HG02885 (cell line): Measurements from ENCODE around the gene CDH6.
A peak's percentile ranks its signal among the peaks of the same experiment; 100 is the strongest.

Experiments used
- ATAC-seq: cut with Tn5 transposase; IDR thresholded peaks from one replicate; pipeline ENCODE4 v1.9.1; 2021; ENCODE audit warnings: mild to moderate bottlenecking; ENCODE audit not compliant: unreplicated experiment, poor library complexity

The CDH6 gene

GRCh38 chr5:31244921-31245320 lies 51.4 kb downstream of the CDH6 start:
- ATAC-seq: no peak

- ATAC-seq: no peak
These were observed 53.9 kb downstream of the CDH6 start for GRCh38 chr5:31247381-31247780.

GRCh38 chr5:31250201-31250600 lies 56.7 kb downstream of the CDH6 start:
- ATAC-seq: no peak

GRCh38 chr5:31251032-31251431 lies 57.5 kb downstream of the CDH6 start:
- peak; percentile 62 for ATAC-seq

GRCh38 chr5:31255041-31255440 lies 61.6 kb downstream of the CDH6 start:
- no peak for ATAC-seq

- no peak for ATAC-seq
These were observed 74.8 kb downstream of the CDH6 start for GRCh38 chr5:31268256-31268655.

- ATAC-seq: no peak
These were observed 75.2 kb downstream of the CDH6 start for GRCh38 chr5:31268686-31269085.

- no peak for ATAC-seq
These were observed 75.8 kb downstream of the CDH6 start for GRCh38 chr5:31269259-31269658.

GRCh38 chr5:31270396-31270795 lies 76.9 kb downstream of the CDH6 start:
- no peak for ATAC-seq

GRCh38 chr5:31271567-31271966 lies 78.1 kb downstream of the CDH6 start:
- ATAC-seq: no peak

- ATAC-seq: no peak
These were observed 79.7 kb downstream of the CDH6 start for GRCh38 chr5:31273161-31273560.

GRCh38 chr5:31273631-31274378 lies 80.3 kb downstream of the CDH6 start:
- ATAC-seq: peak; percentile 92

- ATAC-seq: no peak
These were observed 86.7 kb downstream of the CDH6 start for GRCh38 chr5:31280210-31280609.

GRCh38 chr5:31283326-31283725 lies 89.8 kb downstream of the CDH6 start:
- no peak for ATAC-seq

GRCh38 chr5:31285025-31285424 lies 91.5 kb downstream of the CDH6 start:
- no peak for ATAC-seq

- ATAC-seq: no peak
These were observed 94.5 kb downstream of the CDH6 start for GRCh38 chr5:31287985-31288384.

- ATAC-seq: no peak
These were observed 95.9 kb downstream of the CDH6 start for GRCh38 chr5:31289429-31289828.

GRCh38 chr5:31291323-31291854 lies 97.9 kb downstream of the CDH6 start:
- ATAC-seq: no peak

- no peak for ATAC-seq
These were observed 107.0 kb downstream of the CDH6 start for GRCh38 chr5:31300501-31300900.

- no peak for ATAC-seq
These were observed 108.3 kb downstream of the CDH6 start for GRCh38 chr5:31301833-31302232.

GRCh38 chr5:31303688-31304087 lies 110.2 kb downstream of the CDH6 start:
- ATAC-seq: no peak

- ATAC-seq: no peak
These were observed 124.2 kb downstream of the CDH6 start for GRCh38 chr5:31317665-31318064.
